AG09319 (cell line): ENCODE data around the gene AXIN2.
"Not testable (repeated sequence)": the region's sequence is repeated elsewhere in the genome, so short reads cannot be mapped to it uniquely, and the experiment has no call there.

Source experiments
- DNase-seq: peaks from one replicate; pipeline ENCODE4 v3.0.0-alpha.2; 2010; ENCODE audit warnings: low read depth; ENCODE audit errors: extremely low read depth
- TF ChIP-seq, protein P1 (sequence below): IDR thresholded peaks from 2 replicates; pipeline ENCODE4 v1.5.1; 2011; ENCODE audit warnings: low read depth, mild to moderate bottlenecking, inconsistent platforms, low read length, moderate library complexity

The AXIN2 gene

DNA sequence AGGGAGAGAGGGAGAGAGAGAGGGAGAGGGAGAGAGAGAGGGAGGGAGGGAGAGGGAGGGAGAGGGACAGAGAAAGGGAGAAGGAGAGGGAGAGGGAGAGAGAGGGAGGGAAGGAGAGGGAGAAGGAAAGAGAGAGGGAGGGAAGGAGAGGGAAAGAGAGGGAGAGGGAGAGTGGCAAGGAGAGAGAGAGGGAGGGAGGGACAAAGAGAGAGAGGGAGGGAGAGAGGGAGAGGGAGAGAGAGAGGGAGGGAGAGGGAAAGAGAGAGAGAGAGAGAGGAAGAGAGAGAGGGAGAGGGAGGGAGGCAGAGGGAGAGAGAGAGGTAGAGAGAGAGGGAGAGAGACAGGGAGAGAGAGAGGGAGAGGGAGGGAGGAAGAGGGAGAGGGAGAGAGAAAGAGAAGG is 73.5 kb downstream of the AXIN2 start:
- no peak for DNase-seq
- TF ChIP-seq, protein P1, sequence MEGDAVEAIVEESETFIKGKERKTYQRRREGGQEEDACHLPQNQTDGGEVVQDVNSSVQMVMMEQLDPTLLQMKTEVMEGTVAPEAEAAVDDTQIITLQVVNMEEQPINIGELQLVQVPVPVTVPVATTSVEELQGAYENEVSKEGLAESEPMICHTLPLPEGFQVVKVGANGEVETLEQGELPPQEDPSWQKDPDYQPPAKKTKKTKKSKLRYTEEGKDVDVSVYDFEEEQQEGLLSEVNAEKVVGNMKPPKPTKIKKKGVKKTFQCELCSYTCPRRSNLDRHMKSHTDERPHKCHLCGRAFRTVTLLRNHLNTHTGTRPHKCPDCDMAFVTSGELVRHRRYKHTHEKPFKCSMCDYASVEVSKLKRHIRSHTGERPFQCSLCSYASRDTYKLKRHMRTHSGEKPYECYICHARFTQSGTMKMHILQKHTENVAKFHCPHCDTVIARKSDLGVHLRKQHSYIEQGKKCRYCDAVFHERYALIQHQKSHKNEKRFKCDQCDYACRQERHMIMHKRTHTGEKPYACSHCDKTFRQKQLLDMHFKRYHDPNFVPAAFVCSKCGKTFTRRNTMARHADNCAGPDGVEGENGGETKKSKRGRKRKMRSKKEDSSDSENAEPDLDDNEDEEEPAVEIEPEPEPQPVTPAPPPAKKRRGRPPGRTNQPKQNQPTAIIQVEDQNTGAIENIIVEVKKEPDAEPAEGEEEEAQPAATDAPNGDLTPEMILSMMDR, result no peak

DNA sequence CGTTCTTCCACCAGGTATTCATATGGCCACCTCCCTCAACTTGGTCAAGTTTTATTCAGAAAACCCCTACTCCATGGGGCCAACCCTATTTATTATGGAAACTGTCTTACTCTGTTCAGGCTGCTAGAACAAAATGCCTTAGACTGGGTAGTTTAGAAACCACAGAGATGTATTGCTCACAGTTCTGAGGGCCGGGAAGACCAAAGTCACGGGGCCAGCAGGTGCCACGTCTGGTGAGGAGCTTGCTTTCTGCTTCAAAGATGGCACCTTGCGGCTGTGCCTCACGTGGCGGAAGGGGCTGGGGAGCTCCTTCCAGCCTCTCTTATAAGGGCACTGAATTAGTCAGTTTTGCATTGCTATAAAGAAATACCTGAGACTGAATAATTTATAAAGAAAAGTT is 74.3 kb downstream of the AXIN2 start:
- TF ChIP-seq, protein P1, result no peak

DNA sequence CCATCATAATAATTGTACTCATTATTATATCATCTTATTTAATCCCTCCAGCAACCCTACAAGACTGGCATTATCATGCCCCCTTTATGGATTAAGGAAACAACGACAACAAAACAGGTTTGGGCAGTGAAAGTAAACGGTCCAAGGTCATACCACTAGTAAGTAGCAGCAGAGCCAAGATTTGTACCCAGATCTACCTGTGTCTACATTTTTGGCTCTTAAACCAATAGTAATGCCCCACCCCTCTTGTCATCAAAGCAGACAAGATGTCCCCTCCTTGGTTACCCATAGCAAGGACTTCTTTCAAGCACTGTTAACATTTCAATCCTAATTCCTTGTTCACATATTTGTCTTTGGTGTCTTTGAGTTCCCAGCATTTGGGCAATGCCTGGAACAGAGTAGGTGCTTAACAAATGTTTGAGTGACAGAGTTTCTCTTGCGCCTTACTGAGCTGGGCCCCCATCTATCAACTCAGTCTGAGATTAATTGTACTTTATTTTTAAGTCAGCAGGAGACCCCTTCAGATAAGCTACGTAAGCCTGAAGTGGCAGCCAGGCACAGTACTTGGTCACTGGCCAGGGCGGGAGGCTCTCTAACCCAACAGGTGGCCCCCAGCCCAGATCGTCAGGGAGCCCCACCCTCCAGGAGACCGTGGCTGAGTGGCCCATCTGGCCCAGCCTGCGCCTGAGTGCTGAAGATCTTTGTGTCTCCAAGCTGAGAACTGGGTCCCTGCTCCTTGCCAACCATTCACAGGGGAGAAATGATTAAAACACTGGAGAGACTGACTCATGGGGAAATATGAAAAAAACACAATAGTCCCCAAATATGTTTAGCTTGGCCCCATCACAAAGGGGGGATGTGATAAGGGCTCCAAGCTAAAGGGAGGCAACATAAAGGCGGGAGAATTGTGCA is 75.8 kb downstream of the AXIN2 start:
- DNase-seq, result no peak
- TF ChIP-seq, protein P1, result no peak

More for the DNA sequence above, 74.3 kb downstream of the AXIN2 start:
- DNase-seq, result no peak

DNA sequence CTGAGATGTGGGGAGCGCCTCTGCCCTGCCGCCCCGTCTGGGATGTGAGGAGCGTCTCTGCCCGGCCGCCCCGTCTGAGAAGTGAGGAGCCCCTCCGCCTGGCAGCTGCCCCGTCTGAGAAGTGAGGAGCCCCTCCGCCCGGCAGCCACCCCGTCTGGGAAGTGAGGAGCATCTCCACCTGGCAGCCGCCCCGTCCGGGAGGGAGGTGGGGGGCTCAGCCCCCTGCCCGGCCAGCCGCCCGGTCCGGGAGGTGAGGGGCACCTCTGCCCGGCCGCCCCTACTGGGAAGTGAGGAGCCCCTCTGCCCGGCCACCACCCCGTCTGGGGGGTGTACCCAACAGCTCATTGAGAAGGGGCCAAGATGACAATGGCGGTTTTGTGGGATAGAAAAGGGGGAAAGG is 77.0 kb downstream of the AXIN2 start:
- DNase-seq, result not testable (repeated sequence)

DNA sequence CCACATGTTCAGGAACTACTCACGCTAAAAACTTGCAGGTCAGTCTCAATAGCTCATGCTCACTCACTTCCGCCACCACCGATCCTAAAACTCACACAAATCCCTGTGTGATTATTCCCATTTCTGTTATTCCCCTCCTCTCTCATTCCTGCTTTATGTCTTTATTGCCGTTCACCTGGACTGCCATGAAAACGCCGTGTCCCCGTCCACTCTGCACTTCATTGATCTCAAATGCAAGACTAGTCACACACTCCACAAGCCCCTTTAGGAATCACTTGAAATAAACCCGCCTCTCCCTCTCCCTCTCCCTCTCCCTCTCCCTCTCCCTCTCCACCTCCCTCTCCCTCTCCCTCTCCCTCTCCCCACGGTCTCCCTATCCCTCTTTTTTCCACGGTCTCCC is 78.0 kb downstream of the AXIN2 start:
- TF ChIP-seq, protein P1, result no peak
- no peak for DNase-seq

DNA sequence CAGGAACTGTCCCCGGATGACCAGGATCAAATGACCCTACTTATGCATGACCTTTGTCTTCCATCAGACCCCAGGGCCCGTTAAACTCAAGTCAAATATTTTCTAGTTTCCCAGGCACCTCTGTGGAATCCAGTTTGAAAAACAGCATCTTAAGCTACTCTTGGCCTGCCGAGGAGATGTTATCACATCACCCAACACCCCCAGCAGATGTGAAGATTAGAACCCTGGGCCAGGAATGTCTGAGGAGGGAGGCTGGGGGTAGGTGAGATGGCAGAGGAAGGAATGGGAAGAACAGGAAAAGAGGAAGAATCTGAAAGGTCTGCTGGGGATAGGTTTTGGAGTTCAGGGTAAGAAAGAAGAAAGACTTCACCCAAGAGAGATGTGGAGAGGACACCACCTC is 79.2 kb downstream of the AXIN2 start:
- no peak for DNase-seq
- TF ChIP-seq, protein P1, result no peak

DNA sequence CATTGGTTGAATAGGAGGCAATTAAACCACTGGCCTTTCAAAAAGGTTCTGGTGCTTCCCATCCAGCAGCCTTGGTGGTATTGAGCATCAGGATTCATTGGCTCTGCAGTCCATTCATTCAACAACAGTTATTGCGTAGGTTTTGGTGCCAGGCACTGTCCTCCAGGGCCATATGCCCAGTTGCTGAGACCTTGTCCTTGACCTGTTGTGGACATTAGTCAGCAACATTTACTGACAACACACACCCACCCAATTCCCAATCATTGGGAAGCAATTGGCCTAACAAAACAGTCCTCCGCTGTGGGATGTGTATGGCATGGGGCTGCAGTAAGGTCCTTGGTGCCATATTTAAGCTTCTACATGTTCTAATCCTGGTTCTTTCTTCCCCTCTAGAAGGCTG is 82.2 kb downstream of the AXIN2 start:
- TF ChIP-seq, protein P1, result no peak
- no peak for DNase-seq
